HepG2 (cell line): ENCODE measurements around the gene ELL. TPM values are rescaled to one million over a fixed set of nuclear protein-coding genes. Genes with fewer than 3 reads are reported as not detected.
A peak's percentile ranks its signal among the peaks of the same experiment; 100 is the strongest.

Source experiments
- HMG20B ChIP-seq: conservative IDR thresholded peaks from 2 replicates; pipeline ENCODE4 v1.6.1; 2016; ENCODE audit warnings: missing genetic modification reagents, missing compliant biosample characterization
- LCORL ChIP-seq, 2 experiments: fragments of 450-650 bp in 1 of 2; sonication (generic) in 1 of 2; formaldehyde crosslinking in 1 of 2; IDR thresholded peaks; 2 replicates each; pipeline versions ENCODE4 v1.5.0 to v1.6.1; 2017 to 2020; ENCODE audit warnings: antibody characterized with exemption in 1 of 2, missing genetic modification reagents in 1 of 2
- MYNN ChIP-seq: sonication (generic); formaldehyde crosslinking; IDR thresholded peaks from 2 replicates; pipeline ENCODE4 v1.4.0; 2020; ENCODE audit warnings: mild to moderate bottlenecking, low read depth, missing genetic modification reagents
- RERE ChIP-seq: IDR thresholded peaks from 2 replicates; pipeline ENCODE4 v1.6.1; 2016; ENCODE audit warnings: low read depth, missing genetic modification reagents, missing compliant biosample characterization
- SP140L ChIP-seq: sonication (generic); formaldehyde crosslinking; IDR thresholded peaks from 2 replicates; pipeline ENCODE4 v1.4.0; 2020; ENCODE audit warnings: missing genetic modification reagents, borderline replicate concordance
- TCF7 ChIP-seq: sonication (generic); IDR thresholded peaks from 2 replicates; pipeline ENCODE4 v1.6.1; 2016; ENCODE audit warnings: antibody characterized with exemption, low read depth
- TFAP4 ChIP-seq: sonication (generic); IDR thresholded peaks from 2 replicates; pipeline ENCODE4 v1.6.1; 2016; ENCODE audit warnings: low read depth, borderline replicate concordance
- TGIF2 ChIP-seq: IDR thresholded peaks from 2 replicates; pipeline ENCODE4 v1.6.1; 2016; ENCODE audit warnings: control low read depth, missing compliant biosample characterization
- TOPORS ChIP-seq: sonication (generic); formaldehyde crosslinking; IDR thresholded peaks from 2 replicates; pipeline ENCODE4 v1.8.0; 2023; ENCODE audit warnings: mild to moderate bottlenecking, missing genetic modification reagents
- TRAFD1 ChIP-seq: sonication (generic); formaldehyde crosslinking; IDR thresholded peaks from 2 replicates; pipeline ENCODE4 v1.5.1; 2020; ENCODE audit warnings: missing genetic modification reagents, mild to moderate bottlenecking, borderline replicate concordance
- U2AF2 ChIP-seq: fragments of 200-400 bp; formaldehyde crosslinking; IDR thresholded peaks from 2 replicates; pipeline ENCODE4 v1.6.1; 2017; ENCODE audit warnings: low read depth, mild to moderate bottlenecking, low read length
- ZNF282 ChIP-seq: fragments of 450-650 bp; IDR thresholded peaks from 2 replicates; pipeline ENCODE4 v1.6.1; 2018; ENCODE audit not compliant: partially characterized antibody
- ZNF614 ChIP-seq: IDR thresholded peaks from 2 replicates; pipeline ENCODE4 v1.6.1; 2018; ENCODE audit warnings: missing biosample characterization, missing genetic modification reagents, inconsistent platforms, borderline replicate concordance
- polyA plus RNA-seq, 8 experiments: library from polyadenylated mRNA; depleted of rRNA in 3 of 8; stranded (reverse) in 7 of 8; unstranded in 1 of 8; fragments of >200 nt; fragmentation: Illumina TruSeq in 4 of 8; extraction: Trizol in 4 of 8; gene quantifications; 2 replicates each; pipeline versions ENCODE4 v1.2.1 to v1.2.3, GENCODE V29; 2011 to 2016; ENCODE audit warnings: low read depth in 4 of 8, missing spikeins in 1 of 8, mixed read lengths in 1 of 8; ENCODE audit not compliant: insufficient read depth in 1 of 8
- total RNA-seq, 5 experiments: library from RNA; depleted of rRNA; stranded (reverse); fragments of >200 nt; fragmentation: Illumina TruSeq; extraction: Trizol; gene quantifications; 2 replicates each; pipeline ENCODE4 v1.2.3, GENCODE V29; 2016; ENCODE audit warnings: low read depth in 1 of 5
- TF ChIP-seq, protein P1 (sequence below): sonication (generic); formaldehyde crosslinking; IDR thresholded peaks from 2 replicates; pipeline ENCODE4 v1.8.1; 2023; ENCODE audit warnings: mild to moderate bottlenecking, missing genetic modification reagents
- TF ChIP-seq, protein P2 (sequence below): sonication (generic); formaldehyde crosslinking; IDR thresholded peaks from 2 replicates; pipeline ENCODE4 v1.4.0; 2020; ENCODE audit warnings: mild to moderate bottlenecking, low read depth, missing genetic modification reagents
- TF ChIP-seq, protein P3 (sequence below): IDR thresholded peaks from 2 replicates; pipeline ENCODE4 v1.6.1; 2016; ENCODE audit warnings: missing compliant biosample characterization, missing genetic modification reagents, borderline replicate concordance

The ELL gene
- total and polyA plus RNA-seq, 2 of the 13 experiments (the other 11 are each of a cell fraction or from before 2014, with no cell fraction given): 3.7 to 5.4 TPM

DNA sequence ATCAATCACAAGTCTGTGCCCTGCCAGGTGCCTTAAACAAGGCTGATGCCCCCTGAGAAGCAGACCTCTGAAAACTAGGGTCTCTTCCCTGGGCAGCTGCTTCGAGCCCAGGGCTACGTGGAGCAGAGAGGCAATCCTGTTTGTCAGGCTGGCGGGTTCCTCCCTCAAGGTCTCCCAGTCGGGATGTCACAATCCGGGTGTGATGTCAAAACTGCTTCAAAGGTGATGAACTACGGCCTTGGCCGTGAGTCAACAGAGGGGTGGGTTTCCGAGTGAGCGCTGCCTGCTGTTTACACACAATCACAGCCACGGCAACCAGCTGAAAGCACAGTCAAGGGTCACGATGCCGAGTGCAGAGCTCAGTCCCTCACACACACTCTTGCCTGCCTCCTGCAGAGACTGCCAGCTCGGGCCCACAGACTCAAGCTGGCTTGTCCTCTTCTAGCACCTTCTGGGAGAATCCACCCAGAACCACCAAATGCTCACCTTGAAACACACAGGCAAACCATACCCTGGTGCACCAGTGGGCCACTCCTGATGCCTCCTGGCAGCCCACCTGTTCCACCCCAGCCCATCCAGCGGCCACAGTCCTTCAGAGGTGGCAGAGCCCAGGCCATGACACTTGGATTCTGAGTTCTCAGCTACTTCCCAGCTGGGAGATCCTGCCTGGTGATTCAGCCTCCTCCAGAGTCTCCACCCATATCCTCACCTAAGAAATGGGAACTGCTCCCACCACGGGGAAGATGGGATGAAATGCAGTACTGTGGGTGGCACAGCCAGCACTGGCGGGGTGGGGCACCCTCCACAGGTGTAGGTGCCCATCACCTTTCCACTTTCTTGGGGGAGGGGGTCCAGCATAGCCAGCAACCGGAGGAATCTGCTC is 6.8 kb downstream of the ELL start (continued):
- TF ChIP-seq TOPORS (CRISPR knock-in tag): peak; percentile 44; the same call in 1 of the 2 replicates
- TF ChIP-seq, protein P1, sequence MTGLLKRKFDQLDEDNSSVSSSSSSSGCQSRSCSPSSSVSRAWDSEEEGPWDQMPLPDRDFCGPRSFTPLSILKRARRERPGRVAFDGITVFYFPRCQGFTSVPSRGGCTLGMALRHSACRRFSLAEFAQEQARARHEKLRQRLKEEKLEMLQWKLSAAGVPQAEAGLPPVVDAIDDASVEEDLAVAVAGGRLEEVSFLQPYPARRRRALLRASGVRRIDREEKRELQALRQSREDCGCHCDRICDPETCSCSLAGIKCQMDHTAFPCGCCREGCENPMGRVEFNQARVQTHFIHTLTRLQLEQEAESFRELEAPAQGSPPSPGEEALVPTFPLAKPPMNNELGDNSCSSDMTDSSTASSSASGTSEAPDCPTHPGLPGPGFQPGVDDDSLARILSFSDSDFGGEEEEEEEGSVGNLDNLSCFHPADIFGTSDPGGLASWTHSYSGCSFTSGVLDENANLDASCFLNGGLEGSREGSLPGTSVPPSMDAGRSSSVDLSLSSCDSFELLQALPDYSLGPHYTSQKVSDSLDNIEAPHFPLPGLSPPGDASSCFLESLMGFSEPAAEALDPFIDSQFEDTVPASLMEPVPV (CRISPR knock-in tag): no peak
- peak; percentile 96 for TF ChIP-seq RERE (CRISPR knock-in tag)
- TF ChIP-seq U2AF2: no peak
- TF ChIP-seq SP140L (CRISPR knock-in tag): no peak
- peak; percentile 98 for TF ChIP-seq ZNF614 (CRISPR knock-in tag)
- TF ChIP-seq TGIF2: peak; percentile 97; the same call in 1 of the 2 replicates
- TF ChIP-seq, protein P2, sequence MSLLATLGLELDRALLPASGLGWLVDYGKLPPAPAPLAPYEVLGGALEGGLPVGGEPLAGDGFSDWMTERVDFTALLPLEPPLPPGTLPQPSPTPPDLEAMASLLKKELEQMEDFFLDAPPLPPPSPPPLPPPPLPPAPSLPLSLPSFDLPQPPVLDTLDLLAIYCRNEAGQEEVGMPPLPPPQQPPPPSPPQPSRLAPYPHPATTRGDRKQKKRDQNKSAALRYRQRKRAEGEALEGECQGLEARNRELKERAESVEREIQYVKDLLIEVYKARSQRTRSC (CRISPR knock-in tag): peak; percentile 76; the same call in 1 of the 2 replicates
- TF ChIP-seq TRAFD1 (CRISPR knock-in tag): peak; percentile 98
- no peak for TF ChIP-seq LCORL (IDR thresholded peaks at IDR 0.05)
- peak; percentile 98 for TF ChIP-seq LCORL (CRISPR knock-in tag; IDR thresholded peaks at IDR 0.05)
- TF ChIP-seq TCF7: peak; percentile 96
- TF ChIP-seq, protein P3, sequence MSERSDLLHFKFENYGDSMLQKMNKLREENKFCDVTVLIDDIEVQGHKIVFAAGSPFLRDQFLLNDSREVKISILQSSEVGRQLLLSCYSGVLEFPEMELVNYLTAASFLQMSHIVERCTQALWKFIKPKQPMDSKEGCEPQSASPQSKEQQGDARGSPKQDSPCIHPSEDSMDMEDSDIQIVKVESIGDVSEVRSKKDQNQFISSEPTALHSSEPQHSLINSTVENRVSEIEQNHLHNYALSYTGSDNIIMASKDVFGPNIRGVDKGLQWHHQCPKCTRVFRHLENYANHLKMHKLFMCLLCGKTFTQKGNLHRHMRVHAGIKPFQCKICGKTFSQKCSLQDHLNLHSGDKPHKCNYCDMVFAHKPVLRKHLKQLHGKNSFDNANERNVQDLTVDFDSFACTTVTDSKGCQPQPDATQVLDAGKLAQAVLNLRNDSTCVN: peak; percentile 55; the same call in 1 of the 2 replicates
- no peak for TF ChIP-seq ZNF282
- TF ChIP-seq TFAP4: peak; percentile 99
- peak; percentile 100 for TF ChIP-seq HMG20B (CRISPR knock-in tag)
- no peak for TF ChIP-seq MYNN
